Mucosa of descending colon (tissue), 3 donors: ENCODE results near the gene STARD3. TPM values are rescaled to one million over a fixed set of nuclear protein-coding genes. Genes with fewer than 3 reads are reported as not detected.

Experiments used
- ATAC-seq: fragments of 200-7000 bp; cut with Tn5 transposase; one replicate; pipeline ENCODE4 v1.9.1; 2020; ENCODE audit warnings: mild to moderate bottlenecking, moderate library complexity
- DNase-seq, 3 donors: peaks; one replicate each; pipeline ENCODE4 v3.0.0-alpha.2; 2020
- H3K36me3 ChIP-seq: fragments of 200-600 bp; one replicate; pipeline ENCODE4 v1.8.0; 2021; ENCODE audit warnings: low read depth, mild to moderate bottlenecking
- H3K4me1 ChIP-seq: fragments of 200-600 bp; one replicate; pipeline ENCODE4 v1.8.0; 2021; ENCODE audit warnings: low read depth, mild to moderate bottlenecking
- H3K4me3 ChIP-seq: fragments of 200-600 bp; one replicate; pipeline ENCODE4 v1.8.0; 2021; ENCODE audit warnings: mild to moderate bottlenecking
- H3K9me3 ChIP-seq: fragments of 200-600 bp; one replicate; pipeline ENCODE4 v1.8.0; 2021; ENCODE audit warnings: mild to moderate bottlenecking
- intact Hi-C, 2 donors: fragments of 100-400 bp; cut with DNase I in 1 of 2; cut with micrococcal nuclease in 1 of 2; formaldehyde crosslinking; loops; one replicate each; pipeline versions ENCODE4 v1.11.0 to v1.11.1; 2022; cut with DNase I, micrococcal nuclease
- total RNA-seq, 3 donors: library from RNA; stranded (reverse); fragmentation: NEBNext Ultra II Directional in 2 of 3; extraction: Animal tissue kit (Norgen Biotek cat#: 25700) in 2 of 3; gene quantifications; one replicate each; pipeline versions ENCODE4 v1.2.1 to v1.2.4, GENCODE V29; 2021 to 2023
- TF ChIP-seq, protein P1 (sequence below): fragments of 200-600 bp; IDR thresholded peaks from one replicate; pipeline ENCODE4 v1.8.0; 2022; ENCODE audit warnings: antibody characterized with exemption, mild to moderate bottlenecking
- donor health status: DM: no; HTN: no; CAD: no; lungs with moderate emphysema.
- donor health status: DM: no; HTN: no; CAD: no.
- donor health status: DM: no; HTN: yes; CAD: no.

The STARD3 gene
- total RNA-seq, 3 donors from 2014 or later: 36.1 to 58.8 (median 57.6) TPM

DNA sequence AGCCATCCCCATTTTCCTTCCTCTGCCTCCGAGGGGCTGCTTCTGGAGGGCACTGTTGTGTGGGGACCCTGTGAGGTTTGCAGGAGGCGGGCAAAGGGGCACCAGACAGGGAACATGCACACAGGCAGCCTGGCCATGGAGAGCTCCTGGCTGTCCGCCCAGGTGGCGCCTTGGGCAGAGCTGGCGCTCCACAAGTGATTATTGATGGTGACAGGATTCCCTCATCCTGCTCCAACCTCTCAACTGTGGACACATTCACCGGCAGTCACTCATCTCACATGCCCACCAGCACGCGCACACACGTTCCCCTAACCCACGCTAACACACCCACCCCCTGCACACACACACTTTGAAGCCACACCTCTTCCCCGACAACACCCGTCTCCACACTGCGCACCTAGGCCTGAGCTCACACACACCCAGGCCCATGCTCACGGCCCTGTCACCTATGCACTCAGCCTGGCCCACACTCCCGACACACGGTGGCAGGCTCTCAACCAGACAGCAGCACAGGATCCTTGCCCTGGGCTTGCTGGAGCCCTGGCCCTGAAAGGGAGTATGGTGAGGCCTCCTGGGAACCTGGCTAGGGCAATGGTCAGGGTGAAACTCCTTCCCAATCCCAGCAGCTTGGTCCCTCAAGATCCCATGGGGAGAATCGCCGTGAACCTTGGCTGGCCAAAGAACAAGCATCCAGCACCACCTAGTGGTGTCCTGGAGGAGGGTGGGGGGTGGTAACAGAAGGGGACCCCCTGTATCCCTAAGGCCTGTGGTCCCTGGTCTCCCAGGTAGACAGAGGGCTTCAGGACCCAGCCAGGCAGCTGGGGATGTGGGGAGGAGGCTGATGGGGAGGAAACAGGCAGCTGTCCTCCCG, 34.9 kb downstream of the STARD3 start:
- peak; percentile 58 for ATAC-seq
- intact Hi-C loops: no loop called here

DNA sequence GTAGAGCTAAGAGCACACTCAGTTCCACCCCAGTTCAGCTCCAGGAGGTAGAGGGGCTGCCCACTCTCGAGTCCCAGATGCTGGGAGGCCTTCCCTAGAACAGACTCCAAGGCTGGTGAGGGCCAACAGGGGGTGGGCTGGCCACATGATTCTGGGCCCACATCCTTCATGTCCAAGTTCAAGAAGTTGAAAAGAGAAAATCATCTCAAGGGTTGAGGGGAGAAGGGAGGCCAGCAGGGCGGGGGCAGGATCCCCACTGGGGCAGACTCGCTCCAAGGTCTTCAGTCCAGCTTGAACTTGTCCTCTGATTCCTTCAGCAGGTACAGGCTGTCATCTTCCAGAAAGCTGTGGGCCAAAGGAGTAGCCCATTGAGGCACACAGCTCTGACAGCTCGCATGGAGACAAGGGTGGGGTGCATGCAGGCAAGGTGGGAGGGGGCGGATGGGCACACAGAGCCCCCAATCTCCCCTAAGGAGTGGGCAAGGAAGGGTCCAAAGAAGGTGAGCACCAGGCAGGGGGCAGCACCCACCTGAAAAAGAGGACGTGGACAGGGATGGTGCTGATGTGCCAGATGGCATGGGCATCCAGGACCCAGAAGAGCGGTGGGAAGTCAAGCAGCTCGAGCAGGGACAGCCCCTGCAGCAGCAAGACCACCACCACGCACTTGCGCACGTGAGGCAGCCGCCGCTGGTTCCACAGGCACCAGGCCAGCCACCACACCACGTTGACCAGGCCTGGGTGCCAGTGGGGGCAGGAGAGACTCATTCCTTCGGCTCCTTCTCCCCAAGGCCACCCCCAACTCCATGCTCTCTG, 35.8 kb downstream of the STARD3 start:
- DNase-seq: peak; percentile 13 to 44 (median 31)
- Histone ChIP-seq H3K4me1 (peaks cover 37% of the 10 kb centered on the region), H3K4me3 (no peak overlapping the region), H3K36me3 (no peaks in the 10 kb centered on the region), H3K9me3 (no peaks in the 10 kb centered on the region)
- intact Hi-C loops: no loop called here
- ATAC-seq: no peak
- TF ChIP-seq, protein P1, sequence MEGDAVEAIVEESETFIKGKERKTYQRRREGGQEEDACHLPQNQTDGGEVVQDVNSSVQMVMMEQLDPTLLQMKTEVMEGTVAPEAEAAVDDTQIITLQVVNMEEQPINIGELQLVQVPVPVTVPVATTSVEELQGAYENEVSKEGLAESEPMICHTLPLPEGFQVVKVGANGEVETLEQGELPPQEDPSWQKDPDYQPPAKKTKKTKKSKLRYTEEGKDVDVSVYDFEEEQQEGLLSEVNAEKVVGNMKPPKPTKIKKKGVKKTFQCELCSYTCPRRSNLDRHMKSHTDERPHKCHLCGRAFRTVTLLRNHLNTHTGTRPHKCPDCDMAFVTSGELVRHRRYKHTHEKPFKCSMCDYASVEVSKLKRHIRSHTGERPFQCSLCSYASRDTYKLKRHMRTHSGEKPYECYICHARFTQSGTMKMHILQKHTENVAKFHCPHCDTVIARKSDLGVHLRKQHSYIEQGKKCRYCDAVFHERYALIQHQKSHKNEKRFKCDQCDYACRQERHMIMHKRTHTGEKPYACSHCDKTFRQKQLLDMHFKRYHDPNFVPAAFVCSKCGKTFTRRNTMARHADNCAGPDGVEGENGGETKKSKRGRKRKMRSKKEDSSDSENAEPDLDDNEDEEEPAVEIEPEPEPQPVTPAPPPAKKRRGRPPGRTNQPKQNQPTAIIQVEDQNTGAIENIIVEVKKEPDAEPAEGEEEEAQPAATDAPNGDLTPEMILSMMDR: no peak

More for the DNA sequence above, 34.9 kb downstream of the STARD3 start:
- peaks cover 42% of the 10 kb centered on the region for H3K4me1 ChIP-seq
- TF ChIP-seq, protein P1: no peak
- DNase-seq: peak; percentile 68 to 78 (median 72)
- H3K4me3 ChIP-seq: no peak overlapping the region
- H3K36me3 ChIP-seq: no peaks in the 10 kb centered on the region
- H3K9me3 ChIP-seq: no peaks in the 10 kb centered on the region

DNA sequence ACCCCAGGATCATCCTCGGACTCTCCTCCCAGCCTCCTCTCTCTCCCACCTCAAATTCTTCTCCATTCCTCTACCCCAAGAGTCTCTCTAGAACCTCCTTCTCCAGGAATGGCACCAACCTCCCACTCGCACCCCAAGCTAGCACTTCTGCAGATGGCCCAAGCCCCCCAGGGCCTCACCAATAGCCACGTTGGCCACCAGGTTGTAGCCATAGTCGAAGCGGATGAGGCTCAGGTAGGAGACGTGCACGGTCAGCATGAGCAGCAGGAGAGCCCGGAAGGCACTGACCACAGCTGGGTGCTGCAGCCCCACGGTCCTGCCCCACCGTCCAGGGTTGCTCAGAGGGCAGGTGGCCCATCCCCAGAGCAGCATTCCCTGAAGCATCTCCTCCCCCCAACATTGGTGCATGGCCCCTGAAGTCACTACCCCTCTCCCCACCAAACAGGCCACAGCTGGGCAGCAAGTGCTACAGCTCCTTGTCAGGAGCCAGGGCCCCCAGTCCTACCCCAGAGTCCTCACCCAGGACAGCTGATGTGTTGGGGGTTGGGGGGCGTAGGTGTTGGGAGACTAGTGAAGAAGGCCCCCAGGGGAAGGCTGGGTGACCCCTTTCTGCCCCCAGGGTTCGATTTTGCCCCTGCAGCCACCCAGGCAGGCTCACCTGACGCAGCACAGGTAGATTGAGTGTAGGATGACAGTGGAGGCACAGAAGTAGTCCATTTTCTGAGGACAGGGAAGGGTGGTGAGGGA, 36.6 kb downstream of the STARD3 start:
- DNase-seq (peak in 1 of 3 donors; percentile 27), ATAC-seq (no peak)
- H3K36me3 ChIP-seq: no peaks in the 10 kb centered on the region
- H3K4me3 ChIP-seq: no peak overlapping the region
- H3K9me3 ChIP-seq: no peaks in the 10 kb centered on the region
- intact Hi-C loops: no loop called here
- TF ChIP-seq, protein P1: no peak
- H3K4me1 ChIP-seq: peaks cover 35% of the 10 kb centered on the region

DNA sequence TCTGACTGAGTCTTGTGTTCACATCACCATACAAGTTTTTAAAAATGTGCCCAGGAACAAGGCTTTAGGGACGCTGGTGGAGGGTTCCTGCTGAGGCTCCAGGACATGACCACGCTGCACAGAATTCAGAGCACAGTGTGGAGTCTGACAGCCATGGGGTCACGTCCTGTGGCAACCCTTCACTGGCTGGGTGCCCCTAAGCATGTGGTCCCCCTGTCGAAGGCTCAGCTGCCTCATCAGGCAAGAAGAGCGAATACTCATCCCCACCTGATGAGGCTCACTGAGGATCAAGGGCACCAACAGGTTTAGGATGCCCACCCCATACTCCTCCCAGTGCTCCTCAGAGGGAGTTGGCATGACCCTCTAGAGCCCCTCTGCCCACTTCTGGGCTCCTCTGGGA, 37.2 kb downstream of the STARD3 start:
- DNase-seq (peak in 1 of 3 donors; percentile 30), ATAC-seq (no peak)
- Histone ChIP-seq H3K9me3 (no peaks in the 10 kb centered on the region), H3K4me1 (peaks cover 39% of the 10 kb centered on the region), H3K36me3 (no peaks in the 10 kb centered on the region), H3K4me3 (no peak overlapping the region)
- TF ChIP-seq, protein P1: no peak
- intact Hi-C loops: no loop called here

- TF ChIP-seq, protein P1: no peak
- DNase-seq (peak; percentile 71 to 84 (median 75)), ATAC-seq (peak; percentile 63)
- peaks cover 45% of the 10 kb centered on the region for H3K4me1 ChIP-seq
- H3K9me3 ChIP-seq: no peaks in the 10 kb centered on the region
- intact Hi-C loops: no loop called here
- no peak overlapping the region for H3K4me3 ChIP-seq
- no peaks in the 10 kb centered on the region for H3K36me3 ChIP-seq
Measured at GRCh38 chr17:39674702-39675389, 37.9 kb downstream of the STARD3 start.
